Mononuclear cell (primary cell): ENCODE results near the gene CANT1. TPM values are rescaled to one million over a fixed set of nuclear protein-coding genes. Genes with fewer than 3 reads are reported as not detected.

Experiments
- H3K27me3 ChIP-seq: 2 replicates; pipeline ENCODE4 v1.6.0; 2011; ENCODE audit warnings: low read length, control low read depth; ENCODE audit not compliant: insufficient read depth
- H3K4me1 ChIP-seq: 2 replicates; pipeline ENCODE4 v1.5.1; 2011; ENCODE audit warnings: mild to moderate bottlenecking, low read length, control low read depth; ENCODE audit not compliant: insufficient read depth
- H3K4me3 ChIP-seq: 2 replicates; pipeline ENCODE4 v1.5.1; 2011; ENCODE audit warnings: mild to moderate bottlenecking, low read length, moderate library complexity
- H3K9me3 ChIP-seq: 2 replicates; pipeline ENCODE4 v1.5.1; 2011; ENCODE audit warnings: low read depth, mild to moderate bottlenecking, control low read depth, low read length
- total RNA-seq: library from RNA; depleted of rRNA; stranded (reverse); fragments of >200 nt; gene quantifications from one replicate; pipeline ENCODE4 v1.2.3, GENCODE V29; 2012

CANT1 gene
- total RNA-seq, 1 donor, result 28.1 TPM

DNA sequence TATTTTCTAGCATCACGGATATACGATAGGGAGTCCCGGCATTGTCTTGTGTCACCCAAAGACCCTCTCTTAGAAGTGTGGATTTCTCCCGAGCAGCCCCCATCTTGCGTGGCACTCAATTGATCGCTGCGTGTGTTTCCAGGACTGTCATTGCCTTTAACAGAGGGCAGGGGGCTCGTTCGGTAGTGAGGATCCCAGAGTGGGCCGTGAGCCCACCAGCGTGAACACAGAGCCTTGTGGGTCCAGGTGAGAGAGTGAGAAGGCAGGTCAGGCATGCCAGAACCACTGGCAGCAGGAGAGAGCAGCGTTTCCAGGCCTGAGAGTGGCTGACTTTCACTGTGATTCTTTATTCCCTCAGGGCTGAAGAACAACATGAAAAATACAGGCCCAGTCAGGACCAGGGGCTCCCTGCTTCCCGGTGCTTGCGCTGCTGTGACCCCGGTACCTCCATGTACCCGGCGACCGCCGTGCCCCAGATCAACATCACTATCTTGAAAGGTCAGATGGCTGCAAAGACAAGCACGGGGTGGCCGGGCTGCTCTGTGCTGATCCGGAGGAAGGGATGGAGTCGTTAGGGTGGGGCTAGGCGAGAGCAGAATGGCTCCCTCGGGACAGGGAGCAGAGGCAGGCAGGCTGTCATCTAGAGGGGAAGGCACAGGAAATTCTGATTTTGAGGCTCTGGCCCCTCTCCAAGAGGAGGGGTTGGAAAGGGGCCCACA, 36.8 kb upstream of the CANT1 start:
- Histone ChIP-seq H3K27me3 (no peaks in the 10 kb centered on the region), H3K4me3 (no peak overlapping the region), H3K4me1 (no peaks in the 10 kb centered on the region), H3K9me3 (no peaks in the 10 kb centered on the region)

DNA sequence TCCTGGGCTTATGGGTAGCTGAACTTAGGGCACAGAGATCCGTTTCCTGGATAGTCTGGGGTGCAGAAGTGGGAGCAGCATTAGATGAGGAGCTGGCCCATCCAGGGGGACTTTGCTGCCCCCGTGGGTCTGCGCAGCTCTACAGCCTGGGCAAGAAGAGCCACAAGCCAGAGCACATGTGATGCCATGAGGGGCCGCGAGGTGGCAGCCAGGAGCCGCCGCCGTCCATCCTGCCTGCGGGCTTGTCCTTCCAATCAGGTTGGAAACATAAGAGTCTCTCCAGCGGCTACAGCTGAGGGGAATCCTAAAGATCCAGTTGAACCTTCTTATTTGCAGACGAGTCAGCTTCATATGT, 36.3 kb upstream of the CANT1 start:
- Histone ChIP-seq H3K9me3 (no peaks in the 10 kb centered on the region), H3K4me3 (no peak overlapping the region), H3K4me1 (no peaks in the 10 kb centered on the region), H3K27me3 (no peaks in the 10 kb centered on the region)

DNA sequence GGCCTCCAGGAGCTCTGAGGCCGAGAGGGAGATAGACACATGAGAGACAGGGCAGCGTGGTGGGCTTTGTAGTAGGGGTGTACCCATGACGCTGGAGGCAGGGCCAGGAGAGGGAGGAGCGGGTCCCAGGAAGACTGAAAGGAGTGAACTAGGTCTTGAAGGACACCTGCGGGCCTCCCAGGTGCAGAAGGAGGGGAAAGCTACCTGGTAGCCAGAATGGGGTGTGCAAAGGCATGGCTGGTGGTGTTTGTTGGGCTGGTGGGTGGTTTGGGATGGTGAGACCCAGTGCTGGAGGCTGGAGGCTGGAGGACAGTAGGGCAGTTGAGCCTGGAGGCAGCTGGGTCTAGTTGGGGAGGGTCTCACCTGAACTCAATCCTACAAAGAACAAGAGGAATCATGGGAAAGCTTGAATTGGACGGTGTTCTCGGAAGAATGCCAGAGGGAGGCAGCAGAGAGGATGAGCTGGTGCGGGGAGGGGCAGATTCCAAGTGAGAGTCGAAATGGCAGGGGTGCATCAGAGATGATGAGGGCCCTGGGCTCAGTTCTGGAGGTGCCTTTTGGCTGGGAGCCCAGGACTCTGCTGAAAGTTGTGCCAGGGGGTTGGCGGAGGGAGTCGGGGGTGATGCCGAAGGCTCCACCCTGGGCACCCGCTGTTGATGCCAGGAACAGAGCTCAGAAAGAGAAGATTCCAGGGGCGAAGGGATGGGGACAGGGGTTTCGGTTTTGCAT, 35.6 kb upstream of the CANT1 start:
- Histone ChIP-seq H3K4me3 (no peak overlapping the region), H3K27me3 (no peaks in the 10 kb centered on the region), H3K4me1 (no peaks in the 10 kb centered on the region), H3K9me3 (no peaks in the 10 kb centered on the region)

DNA sequence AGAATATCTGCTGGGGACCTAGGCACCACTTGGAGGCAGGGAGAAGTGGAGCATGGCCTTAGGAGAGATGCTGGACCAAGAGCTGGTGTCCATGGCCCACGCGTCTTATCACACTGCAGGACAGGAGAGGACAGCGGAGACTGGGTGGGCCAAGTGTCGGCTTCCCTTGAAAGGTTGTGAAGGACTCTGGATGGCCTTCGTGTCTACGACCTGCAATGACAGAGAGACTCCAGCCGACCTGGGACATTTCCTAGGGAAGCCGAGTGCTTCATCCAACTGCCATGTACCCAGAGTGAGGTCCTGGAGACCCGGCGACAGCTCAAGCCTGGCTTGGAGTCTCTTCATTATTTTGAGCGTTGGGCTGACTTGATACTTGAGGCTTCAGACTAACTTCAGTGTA, 34.9 kb upstream of the CANT1 start:
- Histone ChIP-seq H3K27me3 (no peaks in the 10 kb centered on the region), H3K4me3 (no peak overlapping the region), H3K4me1 (no peaks in the 10 kb centered on the region), H3K9me3 (no peaks in the 10 kb centered on the region)

DNA sequence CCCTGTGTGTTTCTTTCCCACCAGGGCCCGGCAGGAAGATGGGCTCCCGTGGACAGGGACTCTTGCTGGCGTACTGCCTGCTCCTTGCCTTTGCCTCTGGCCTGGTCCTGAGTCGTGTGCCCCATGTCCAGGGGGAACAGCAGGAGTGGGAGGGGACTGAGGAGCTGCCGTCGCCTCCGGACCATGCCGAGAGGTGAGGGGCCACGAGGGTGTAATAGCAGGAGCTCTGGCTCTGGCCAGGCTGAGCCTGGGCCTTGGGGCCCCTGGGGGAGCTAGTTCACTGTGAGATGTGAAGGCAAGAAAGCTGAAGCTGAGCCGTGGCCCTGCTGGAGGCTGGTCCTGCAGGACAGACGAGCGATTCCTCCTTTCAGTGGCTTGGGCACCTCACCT, 34.4 kb upstream of the CANT1 start:
- no peak overlapping the region for H3K4me3 ChIP-seq
- no peaks in the 10 kb centered on the region for H3K4me1 ChIP-seq
- no peaks in the 10 kb centered on the region for H3K9me3 ChIP-seq
- no peaks in the 10 kb centered on the region for H3K27me3 ChIP-seq

DNA sequence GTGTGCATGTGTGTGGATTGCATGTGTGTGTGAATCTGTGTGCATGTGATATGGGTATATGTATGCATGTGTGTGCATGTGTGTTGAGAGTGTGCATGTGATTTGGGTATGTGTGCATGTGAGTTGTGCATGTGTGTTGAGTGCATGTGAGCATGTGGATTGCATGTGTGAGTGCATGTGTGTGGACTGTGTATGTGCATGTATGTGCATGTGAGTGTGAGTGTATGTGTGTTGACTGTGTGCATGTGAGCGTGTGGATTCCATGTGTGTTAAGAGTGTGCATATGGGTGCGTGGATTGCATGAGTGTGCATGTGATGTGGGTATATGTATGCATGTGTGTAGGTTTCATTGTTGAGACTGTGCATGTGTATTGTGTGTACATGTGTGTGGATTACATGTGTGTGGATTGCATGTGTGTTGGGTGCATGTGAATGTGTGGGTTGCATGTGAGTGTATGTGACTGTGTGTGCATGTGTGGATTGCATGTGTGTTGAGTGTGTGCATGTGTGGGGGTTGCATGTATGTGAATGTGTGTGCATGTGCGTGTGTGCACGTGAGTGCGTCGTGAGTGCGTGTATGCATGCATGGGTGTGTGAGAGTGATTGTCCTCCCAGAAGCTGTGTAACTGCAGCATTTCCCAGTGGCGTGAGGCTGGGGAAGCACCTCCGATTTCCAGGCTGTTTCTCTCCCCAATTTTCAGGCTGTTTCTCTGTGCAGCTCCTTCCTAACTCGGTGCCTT, 33.8 kb upstream of the CANT1 start:
- Histone ChIP-seq H3K4me1 (no peaks in the 10 kb centered on the region), H3K27me3 (no peaks in the 10 kb centered on the region), H3K9me3 (no peaks in the 10 kb centered on the region), H3K4me3 (no peak overlapping the region)

DNA sequence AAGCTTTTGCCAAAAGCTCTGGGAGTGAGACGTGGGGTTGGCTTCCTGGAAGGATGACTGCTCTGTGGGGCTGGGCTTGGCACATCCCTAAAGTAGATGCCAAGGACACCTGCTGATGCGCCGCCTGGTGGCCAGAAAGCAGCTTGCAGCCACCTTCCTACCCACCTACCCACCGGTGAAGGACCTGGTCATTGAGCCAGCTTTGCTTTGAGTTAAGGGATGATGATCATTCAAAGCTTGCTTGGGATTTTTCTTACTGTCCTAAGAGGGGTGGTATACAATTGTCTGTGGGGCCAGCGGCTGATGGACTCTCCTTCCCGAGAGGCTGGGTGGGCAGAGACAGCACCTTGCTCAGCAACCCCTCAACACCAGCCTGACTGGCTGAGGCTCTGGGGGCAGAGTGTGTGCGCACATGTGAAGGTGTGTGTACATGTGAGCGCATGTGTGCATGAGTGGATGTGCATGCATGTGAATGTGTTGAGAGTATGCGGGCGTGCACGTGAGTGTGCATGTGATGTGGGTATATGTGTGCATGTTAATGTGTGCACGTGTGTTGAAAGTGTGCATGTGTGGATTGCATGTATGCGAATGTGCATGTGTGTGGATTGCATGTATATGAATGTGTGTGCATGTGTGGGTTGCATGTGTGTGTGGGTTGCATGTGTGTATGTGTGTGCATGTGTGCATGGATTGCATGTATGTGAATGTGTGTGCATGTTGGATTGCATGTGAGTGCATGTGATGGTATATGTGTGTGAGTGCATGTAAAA, 33.0 kb upstream of the CANT1 start:
- no peaks in the 10 kb centered on the region for H3K4me1 ChIP-seq
- H3K9me3 ChIP-seq, result no peaks in the 10 kb centered on the region

DNA sequence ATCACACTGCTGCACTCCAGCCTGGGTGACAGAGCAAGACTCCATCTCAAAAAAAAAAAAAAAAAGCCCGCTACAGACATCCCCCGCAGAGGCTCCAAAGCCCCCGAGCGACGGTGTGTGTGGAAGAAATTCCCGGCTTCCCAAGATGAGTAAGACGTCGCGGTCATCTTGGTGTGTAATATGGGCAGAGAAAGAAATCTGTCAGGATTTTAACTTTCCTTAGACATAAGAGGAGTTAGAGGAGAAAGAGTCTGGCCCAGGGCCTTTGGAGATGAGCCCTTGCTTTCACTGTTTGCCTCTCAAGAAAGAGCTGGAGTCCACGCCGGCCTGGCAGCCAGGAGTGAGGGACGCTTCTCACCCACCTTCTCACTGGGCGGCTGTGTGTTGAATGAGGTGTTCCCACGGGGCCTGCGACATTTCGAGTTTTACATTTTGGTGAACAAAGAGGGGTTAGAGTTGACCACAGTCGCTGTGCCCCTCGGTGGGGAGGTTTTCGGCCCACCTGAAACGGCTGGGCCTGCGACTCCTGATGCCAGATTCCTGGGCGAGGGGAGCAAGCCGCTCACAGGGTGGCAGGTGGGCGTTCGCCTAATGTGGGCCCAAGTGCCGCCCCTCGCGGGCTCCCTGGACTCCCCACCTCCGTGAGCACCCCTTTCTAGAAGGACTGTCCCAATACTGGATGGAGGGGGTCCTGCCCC, 32.3 kb upstream of the CANT1 start:
- Histone ChIP-seq H3K9me3 (no peaks in the 10 kb centered on the region), H3K27me3 (no peaks in the 10 kb centered on the region), H3K4me3 (no peak overlapping the region), H3K4me1 (peaks cover under 1% of the 10 kb centered on the region)

More for the DNA sequence above, 33.0 kb upstream of the CANT1 start:
- H3K27me3 ChIP-seq, result no peaks in the 10 kb centered on the region
- no peak overlapping the region for H3K4me3 ChIP-seq

DNA sequence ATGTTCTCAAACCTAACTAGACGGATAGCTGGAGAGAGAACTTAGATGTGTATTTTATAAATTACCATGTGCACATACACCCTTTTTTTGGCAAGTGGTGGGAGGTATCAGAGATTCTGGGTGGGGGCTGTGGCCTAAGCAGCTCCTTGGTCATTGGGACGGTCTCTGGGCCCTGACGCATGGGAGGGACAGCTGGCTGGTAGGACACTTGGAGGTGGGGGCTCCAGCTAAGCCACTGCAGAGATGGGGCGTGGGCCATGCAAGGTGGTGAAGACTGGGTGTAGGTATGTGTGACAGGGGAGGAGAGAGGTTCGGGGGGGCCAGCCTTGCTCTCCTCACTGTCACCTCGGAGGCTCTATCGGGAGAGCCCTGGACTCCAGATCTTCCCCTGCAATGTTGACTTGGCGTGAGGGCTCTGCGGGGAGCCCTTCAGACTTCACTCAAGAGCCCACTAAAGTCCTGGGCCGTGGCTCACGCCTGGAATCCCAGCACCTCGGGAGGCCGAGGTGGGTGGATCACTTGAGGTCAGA, 31.5 kb upstream of the CANT1 start:
- Histone ChIP-seq H3K9me3 (no peaks in the 10 kb centered on the region), H3K4me1 (peaks cover 8% of the 10 kb centered on the region), H3K4me3 (no peak overlapping the region), H3K27me3 (no peaks in the 10 kb centered on the region)

DNA sequence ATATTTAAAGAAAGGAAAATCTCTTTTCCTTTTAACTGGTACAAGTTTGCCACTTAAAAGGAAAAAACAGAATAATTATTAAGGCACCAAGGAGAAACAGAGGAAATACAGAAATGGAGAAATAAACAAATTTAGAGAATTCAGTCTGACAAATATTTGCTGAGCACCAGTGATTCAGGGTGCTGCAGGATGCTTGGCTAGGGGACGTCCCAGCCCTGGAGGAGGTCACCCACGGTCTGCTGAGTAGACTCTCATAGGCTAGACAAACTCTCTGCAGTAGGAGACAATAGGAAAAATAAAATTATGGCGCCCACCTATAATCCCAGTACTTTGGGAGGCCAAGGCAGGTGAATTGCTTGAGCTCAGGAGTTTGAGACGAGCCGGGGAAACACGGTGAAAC, 30.3 kb upstream of the CANT1 start:
- no peaks in the 10 kb centered on the region for H3K27me3 ChIP-seq
- peaks cover 11% of the 10 kb centered on the region for H3K4me1 ChIP-seq
- no peak overlapping the region for H3K4me3 ChIP-seq
- H3K9me3 ChIP-seq, result no peaks in the 10 kb centered on the region

DNA sequence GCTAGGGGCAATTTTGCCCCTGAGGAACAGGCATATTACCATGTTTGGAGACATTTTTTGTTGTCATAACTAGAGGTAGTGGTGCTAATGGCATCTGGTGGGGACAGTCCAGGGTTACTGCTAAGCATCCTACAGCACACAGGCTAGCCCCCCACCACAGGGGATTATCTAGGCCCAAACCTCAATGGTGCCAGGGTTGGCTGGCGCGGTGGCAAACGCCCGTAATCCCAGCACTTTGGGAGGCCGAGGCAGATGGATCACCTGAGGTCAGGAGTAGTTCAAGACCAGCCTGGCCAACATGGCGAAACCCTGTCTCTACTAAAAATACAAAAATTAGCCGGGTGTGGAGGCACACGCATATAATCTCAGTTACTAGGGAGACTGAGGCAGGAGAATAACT, 29.6 kb upstream of the CANT1 start:
- Histone ChIP-seq H3K4me3 (no peak overlapping the region), H3K4me1 (peaks cover 11% of the 10 kb centered on the region), H3K9me3 (no peaks in the 10 kb centered on the region), H3K27me3 (no peaks in the 10 kb centered on the region)

DNA sequence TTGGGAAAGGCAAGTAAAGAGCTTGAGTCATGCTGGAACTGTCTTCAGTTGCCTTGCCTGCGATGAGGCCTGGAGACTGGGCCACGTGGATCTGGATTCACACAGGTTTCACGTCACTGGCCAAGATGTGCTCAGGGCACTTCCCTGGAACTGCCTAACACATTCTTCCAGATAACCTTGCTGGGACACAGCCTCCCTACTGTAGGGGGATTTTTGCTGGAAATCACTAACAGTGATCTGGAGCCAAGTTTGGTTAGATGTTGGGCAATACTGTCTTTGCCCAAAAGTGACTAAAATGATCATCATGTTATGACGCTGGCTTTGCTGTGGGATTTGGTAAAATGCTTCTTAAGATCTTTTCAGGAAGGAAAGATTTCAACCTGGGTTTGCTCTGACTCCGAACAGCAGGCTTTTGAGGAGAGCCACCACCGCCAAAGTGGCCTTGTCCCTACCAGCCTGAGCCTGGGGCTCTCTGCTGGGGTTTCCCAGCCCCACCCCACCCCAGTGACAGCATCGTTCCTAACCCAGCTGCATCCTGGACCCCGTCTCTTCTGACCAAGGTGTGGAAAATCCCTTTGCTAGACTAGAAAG, 29.1 kb upstream of the CANT1 start:
- Histone ChIP-seq H3K9me3 (no peaks in the 10 kb centered on the region), H3K4me3 (no peak overlapping the region), H3K27me3 (no peaks in the 10 kb centered on the region), H3K4me1 (peaks cover 11% of the 10 kb centered on the region)

DNA sequence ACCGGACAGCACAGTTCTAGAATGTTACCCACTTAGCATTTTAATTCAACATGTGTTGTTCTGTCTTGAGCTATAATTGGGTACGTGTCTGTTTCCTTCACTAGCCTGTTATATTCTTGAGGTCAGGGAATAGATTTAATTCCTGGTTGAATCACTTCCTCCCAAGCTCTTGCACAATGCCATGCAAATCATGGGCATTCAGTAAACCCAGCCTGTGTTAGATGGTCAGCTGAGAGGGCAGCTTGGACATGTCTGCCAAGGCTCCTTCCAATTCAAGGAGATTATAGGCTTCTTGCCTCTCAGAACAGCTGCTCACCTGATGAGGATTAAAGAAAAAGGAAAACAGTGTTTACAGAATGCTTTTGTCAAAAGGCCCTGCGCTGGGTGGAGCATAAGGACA, 27.0 kb upstream of the CANT1 start:
- peaks cover 11% of the 10 kb centered on the region for H3K4me1 ChIP-seq

DNA sequence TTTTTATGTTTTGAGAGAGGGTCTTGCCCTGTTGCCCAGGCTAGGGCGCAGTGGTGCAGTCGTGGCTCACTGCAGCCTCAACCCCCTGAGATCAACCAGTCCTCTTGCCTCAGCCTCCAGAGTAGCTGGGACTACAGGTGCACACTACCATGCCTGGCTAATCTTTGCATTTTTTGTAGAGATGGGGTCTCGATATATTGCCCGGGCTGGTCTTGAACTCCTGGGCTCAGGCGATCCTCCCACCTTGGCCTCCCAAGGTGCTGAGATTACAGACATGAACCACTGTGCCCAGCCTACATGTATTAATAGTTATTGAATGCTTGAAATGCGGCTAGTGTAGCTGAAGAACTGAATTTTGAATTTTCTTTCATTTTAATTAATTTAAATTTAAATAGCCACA, 26.6 kb upstream of the CANT1 start:
- Histone ChIP-seq H3K4me3 (no peak overlapping the region), H3K4me1 (peaks cover 11% of the 10 kb centered on the region), H3K27me3 (no peaks in the 10 kb centered on the region), H3K9me3 (no peaks in the 10 kb centered on the region)

More for the DNA sequence above, 27.0 kb upstream of the CANT1 start:
- Histone ChIP-seq H3K9me3 (no peaks in the 10 kb centered on the region), H3K27me3 (no peaks in the 10 kb centered on the region), H3K4me3 (no peak overlapping the region)
